Panc1 (cell line): ENCODE data around the gene ALPL.

Experiments used
- CTCF ChIP-seq: fragments of 450-650 bp; IDR thresholded peaks from 2 replicates; pipeline ENCODE4 v1.5.1; 2017; ENCODE audit warnings: mild to moderate bottlenecking
- REST ChIP-seq, 2 experiments: IDR thresholded peaks; 2 replicates each; pipeline ENCODE4 v1.6.1; 2011 to 2012; ENCODE audit warnings: low read depth in 2 of 2, control low read depth in 1 of 2, low read length in 1 of 2, mild to moderate bottlenecking in 1 of 2, moderate library complexity in 1 of 2; ENCODE audit not compliant: insufficient read depth in 1 of 2
- SIN3A ChIP-seq: IDR thresholded peaks from 2 replicates; pipeline ENCODE4 v1.6.1; 2012; ENCODE audit warnings: low read depth, mild to moderate bottlenecking, low read length, moderate library complexity, borderline replicate concordance; ENCODE audit not compliant: insufficient read depth
- TCF7L2 ChIP-seq: IDR thresholded peaks from 2 replicates; pipeline ENCODE4 v1.6.1; 2011; ENCODE audit warnings: mild to moderate bottlenecking, low read depth, low read length, inconsistent platforms

GRCh38 chr1:21568006-21568746, 59.0 kb downstream of the ALPL start:
- TF ChIP-seq CTCF (no peak), REST (IDR thresholded peaks at IDR 0.05; ENCODE audit: insufficient read depth in 1 of 2, low read depth in 2 of 2, low read length in 1 of 2) (no peak), SIN3A (no peak), TCF7L2 (no peak)
